Activated CD4-positive, alpha-beta T cell treated with anti-CD3 and anti-CD28 coated beads, Interleukin-2, amount 10 ng/mL, durations not matched to agents 7 days and 5 days (primary cell): ENCODE results near the gene PCNX4. TPM values are rescaled to one million over a fixed set of nuclear protein-coding genes. Genes with fewer than 3 reads are reported as not detected.
"Not testable (repeated sequence)": the region's sequence is repeated elsewhere in the genome, so short reads cannot be mapped to it uniquely, and the experiment has no call there.

Source experiments
- CTCF ChIA-PET: fragments of 350-600 bp; sonication (Branson Sonifier 250); formaldehyde crosslinking; loops from one replicate; lab custom pipeline; 2021; ENCODE audit warnings: antibody characterized with exemption; lab: Charles Lee
- POLR2A ChIA-PET: fragments of 350-600 bp; sonication (Branson Sonifier 250); formaldehyde crosslinking; loops from one replicate; lab custom pipeline; 2021; ENCODE audit warnings: antibody characterized with exemption; lab: Charles Lee
- DNase-seq: peaks from one replicate; pipeline ENCODE4 v3.0.0-alpha.2; 2020
- H3K27ac Mint-ChIP-seq: one replicate; pipeline ENCODE4 v1.8.0; 2021; ENCODE audit warnings: mild to moderate bottlenecking, moderate library complexity, mixed read lengths
- H3K27me3 Mint-ChIP-seq: one replicate; pipeline ENCODE4 v1.8.0; 2021; ENCODE audit warnings: mixed read lengths
- H3K36me3 Mint-ChIP-seq: one replicate; pipeline ENCODE4 v1.8.0; 2021; ENCODE audit warnings: low read depth, mixed read lengths
- H3K4me1 Mint-ChIP-seq: one replicate; pipeline ENCODE4 v1.8.0; 2021; ENCODE audit warnings: mixed read lengths
- H3K4me3 Mint-ChIP-seq: one replicate; pipeline ENCODE4 v1.8.0; 2021; ENCODE audit warnings: mild to moderate bottlenecking, moderate library complexity, mixed read lengths
- H3K9me3 Mint-ChIP-seq: one replicate; pipeline ENCODE4 v1.8.0; 2021; ENCODE audit warnings: mixed read lengths
- total RNA-seq, 2 experiments: library from RNA; stranded (reverse); gene quantifications; one replicate each; pipeline ENCODE4 v1.2.3, GENCODE V29; 2021

PCNX4 gene
- total RNA-seq, 2 experiments from 2014 or later: 33.3 to 36.9 TPM

- Mint-ChIP-seq H3K27me3 (no peaks in the 10 kb centered on the region), H3K36me3 (peaks cover 14% of the 10 kb centered on the region), H3K9me3 (no peaks in the 10 kb centered on the region), H3K4me3 (peak overlapping the region; percentile 93), H3K4me1 (peaks cover 34% of the 10 kb centered on the region), H3K27ac (peak overlapping the region; percentile 95)
- POLR2A ChIA-PET: interaction anchor here (0.7 kb wide), 2 partner anchors 46 to 158 kb away, joined by 3 to 4 read pairs; no protein-coding TSS in a partner anchor
- CTCF ChIA-PET: no interaction called here
- DNase-seq: peak; percentile 22
Observed at GRCh38 chr14:60090864-60091519, 731 bp upstream of the PCNX4 start.

- Mint-ChIP-seq H3K4me1 (peaks cover 34% of the 10 kb centered on the region), H3K36me3 (peaks cover 21% of the 10 kb centered on the region), H3K9me3 (no peaks in the 10 kb centered on the region), H3K27ac (peak overlapping the region; percentile 95), H3K27me3 (no peaks in the 10 kb centered on the region), H3K4me3 (peak overlapping the region; percentile 93)
- ChIA-PET CTCF (interaction anchor here (1.4 kb wide), 1 partner anchor 16 kb away, joined by 5 read pairs; no protein-coding TSS in a partner anchor), POLR2A (interaction anchor here (1.0 kb wide), 1 partner anchor 72 kb away, joined by 4 read pairs; no protein-coding TSS in a partner anchor)
- DNase-seq: peak; percentile 10
Observed at GRCh38 chr14:60092526-60092920, 800 bp downstream of the PCNX4 start.

- H3K36me3 Mint-ChIP-seq: peaks cover 27% of the 10 kb centered on the region
- no peaks in the 10 kb centered on the region for H3K9me3 Mint-ChIP-seq
- CTCF ChIA-PET: interaction anchor here (1.4 kb wide), 1 partner anchor 16 kb away, joined by 5 read pairs; no protein-coding TSS in a partner anchor
- H3K27ac Mint-ChIP-seq: peak overlapping the region; percentile 95
- peak overlapping the region; percentile 93 for H3K4me3 Mint-ChIP-seq
- peaks cover 34% of the 10 kb centered on the region for H3K4me1 Mint-ChIP-seq
- H3K27me3 Mint-ChIP-seq: no peaks in the 10 kb centered on the region
- POLR2A ChIA-PET: no interaction called here
- no peak for DNase-seq
Observed at GRCh38 chr14:60093080-60093479, 1.4 kb downstream of the PCNX4 start.

GRCh38 chr14:60093606-60094005 lies 1.9 kb downstream of the PCNX4 start:
- Mint-ChIP-seq H3K27me3 (no peaks in the 10 kb centered on the region), H3K4me3 (peak overlapping the region; percentile 93), H3K27ac (peak overlapping the region; percentile 95), H3K36me3 (peaks cover 31% of the 10 kb centered on the region), H3K4me1 (peaks cover 34% of the 10 kb centered on the region), H3K9me3 (no peaks in the 10 kb centered on the region)
- no peak for DNase-seq
- ChIA-PET POLR2A (no interaction called here), CTCF (no interaction called here)

- peak; percentile 40 for DNase-seq
- Mint-ChIP-seq H3K27me3 (no peaks in the 10 kb centered on the region), H3K4me1 (peaks cover 34% of the 10 kb centered on the region), H3K36me3 (peaks cover 31% of the 10 kb centered on the region), H3K27ac (peak overlapping the region; percentile 95), H3K9me3 (no peaks in the 10 kb centered on the region), H3K4me3 (peak overlapping the region; percentile 93)
- CTCF ChIA-PET: no interaction called here
- POLR2A ChIA-PET: no interaction called here
Observed at GRCh38 chr14:60094306-60094897, 2.7 kb downstream of the PCNX4 start.

- H3K4me1 Mint-ChIP-seq: peaks cover 39% of the 10 kb centered on the region
- H3K27me3 Mint-ChIP-seq: no peaks in the 10 kb centered on the region
- DNase-seq: no peak
- CTCF ChIA-PET: interaction anchor here (0.6 to 0.7 kb wide), 2 partner anchors 29 to 928 kb away, joined by 3 read pairs; no protein-coding TSS in a partner anchor
- H3K9me3 Mint-ChIP-seq: no peaks in the 10 kb centered on the region
- H3K4me3 Mint-ChIP-seq: no peak overlapping the region
- POLR2A ChIA-PET: no interaction called here
- peaks cover 35% of the 10 kb centered on the region for H3K36me3 Mint-ChIP-seq
- peak overlapping the region; percentile 22 for H3K27ac Mint-ChIP-seq
Observed at GRCh38 chr14:60095231-60095630, 3.5 kb downstream of the PCNX4 start.

- Mint-ChIP-seq H3K27ac (peak overlapping the region; percentile 38), H3K27me3 (no peaks in the 10 kb centered on the region), H3K4me1 (peaks cover 41% of the 10 kb centered on the region), H3K4me3 (no peak overlapping the region), H3K36me3 (peaks cover 41% of the 10 kb centered on the region), H3K9me3 (no peaks in the 10 kb centered on the region)
- CTCF ChIA-PET: interaction anchor here (0.6 to 0.7 kb wide), 3 partner anchors 29 to 927 kb away, joined by 3 read pairs; no protein-coding TSS in a partner anchor
- POLR2A ChIA-PET: no interaction called here
- DNase-seq: no peak
Observed at GRCh38 chr14:60095781-60096450, 4.2 kb downstream of the PCNX4 start.

- peaks cover 42% of the 10 kb centered on the region for H3K4me1 Mint-ChIP-seq
- POLR2A ChIA-PET: no interaction called here
Observed at GRCh38 chr14:60097974-60098373, 6.3 kb downstream of the PCNX4 start.

GRCh38 chr14:60099855-60100254 lies 8.1 kb downstream of the PCNX4 start:
- POLR2A ChIA-PET, CTCF ChIA-PET, H3K27me3 Mint-ChIP-seq, H3K9me3 Mint-ChIP-seq, DNase-seq, H3K4me3 Mint-ChIP-seq: not testable (repeated sequence)
- Mint-ChIP-seq H3K36me3 (peaks cover 49% of the 10 kb centered on the region), H3K27ac (peak overlapping the region; percentile 76), H3K4me1 (peaks cover 24% of the 10 kb centered on the region)

More at GRCh38 chr14:60097974-60098373, 6.3 kb downstream of the PCNX4 start:
- no peaks in the 10 kb centered on the region for H3K27me3 Mint-ChIP-seq
- CTCF ChIA-PET: no interaction called here
- H3K9me3 Mint-ChIP-seq: no peaks in the 10 kb centered on the region
- peaks cover 46% of the 10 kb centered on the region for H3K36me3 Mint-ChIP-seq
- no peak overlapping the region for H3K27ac Mint-ChIP-seq
- H3K4me3 Mint-ChIP-seq: no peak overlapping the region
- no peak for DNase-seq

GRCh38 chr14:60101786-60102185 lies 10.1 kb downstream of the PCNX4 start:
- H3K27me3 Mint-ChIP-seq: no peaks in the 10 kb centered on the region
- ChIA-PET POLR2A (no interaction called here), CTCF (no interaction called here)
- peaks cover 15% of the 10 kb centered on the region for H3K4me1 Mint-ChIP-seq
- H3K27ac Mint-ChIP-seq: no peak overlapping the region
- no peaks in the 10 kb centered on the region for H3K9me3 Mint-ChIP-seq
- H3K4me3 Mint-ChIP-seq: no peak overlapping the region
- DNase-seq: no peak
- peaks cover 43% of the 10 kb centered on the region for H3K36me3 Mint-ChIP-seq

GRCh38 chr14:60102389-60102788 lies 10.7 kb downstream of the PCNX4 start:
- Mint-ChIP-seq H3K4me3 (no peak overlapping the region), H3K36me3 (peaks cover 38% of the 10 kb centered on the region), H3K4me1 (peaks cover 15% of the 10 kb centered on the region), H3K27me3 (no peaks in the 10 kb centered on the region), H3K27ac (no peak overlapping the region), H3K9me3 (no peaks in the 10 kb centered on the region)
- DNase-seq: no peak
- POLR2A ChIA-PET: no interaction called here
- CTCF ChIA-PET: no interaction called here

- Mint-ChIP-seq H3K9me3 (peaks cover 2% of the 10 kb centered on the region), H3K4me3 (no peak overlapping the region), H3K27ac (no peak overlapping the region), H3K36me3 (peaks cover 29% of the 10 kb centered on the region), H3K4me1 (peaks cover 3% of the 10 kb centered on the region), H3K27me3 (no peaks in the 10 kb centered on the region)
- POLR2A ChIA-PET: no interaction called here
- CTCF ChIA-PET: no interaction called here
- no peak for DNase-seq
Observed at GRCh38 chr14:60106339-60106738, 14.6 kb downstream of the PCNX4 start.

GRCh38 chr14:60107477-60107876 lies 15.8 kb downstream of the PCNX4 start:
- Mint-ChIP-seq H3K4me3 (no peak overlapping the region), H3K27ac (no peak overlapping the region), H3K4me1 (peaks cover 1% of the 10 kb centered on the region), H3K9me3 (peaks cover 2% of the 10 kb centered on the region), H3K27me3 (no peaks in the 10 kb centered on the region), H3K36me3 (peaks cover 24% of the 10 kb centered on the region)
- ChIA-PET POLR2A (no interaction called here), CTCF (no interaction called here)
- no peak for DNase-seq
